H9 (cell line): ENCODE results near the gene ACP4. TPM values are rescaled to one million over a fixed set of nuclear protein-coding genes. Genes with fewer than 3 reads are reported as not detected.

Experiments used
- DNase-seq: peaks from one replicate; pipeline ENCODE4 v3.0.0-alpha.2; 2017
- H2AFZ ChIP-seq: one replicate; pipeline ENCODE4 v1.6.1; 2013; ENCODE audit warnings: mild to moderate bottlenecking, low read length, control low read depth, moderate library complexity
- H2AK5ac ChIP-seq: 2 replicates; pipeline ENCODE4 v1.6.1; 2013; ENCODE audit warnings: low read length, control low read depth, mixed read lengths; ENCODE audit not compliant: insufficient read length
- H2BK120ac ChIP-seq: one replicate; pipeline ENCODE4 v1.6.1; 2013; ENCODE audit warnings: low read depth, mild to moderate bottlenecking, low read length, control low read depth, inconsistent platforms; ENCODE audit not compliant: poor library complexity, severe bottlenecking
- H2BK12ac ChIP-seq: 2 replicates; pipeline ENCODE4 v1.6.1; 2013; ENCODE audit warnings: low read length, control low read depth, mixed read lengths, low read depth; ENCODE audit not compliant: insufficient read length
- H2BK15ac ChIP-seq: 2 replicates; pipeline ENCODE4 v1.6.1; 2013; ENCODE audit warnings: low read depth, low read length, control low read depth
- H2BK20ac ChIP-seq: one replicate; pipeline ENCODE4 v1.6.1; 2013; ENCODE audit warnings: low read depth, mild to moderate bottlenecking, low read length, control low read depth, inconsistent platforms; ENCODE audit not compliant: poor library complexity, severe bottlenecking
- H2BK5ac ChIP-seq: 2 replicates; pipeline ENCODE4 v1.6.1; 2013; ENCODE audit warnings: low read length, control low read depth, mixed read lengths; ENCODE audit not compliant: insufficient read length
- H3K14ac ChIP-seq: 2 replicates; pipeline ENCODE4 v1.6.1; 2013; ENCODE audit warnings: low read length, control low read depth; ENCODE audit not compliant: insufficient read depth
- H3K18ac ChIP-seq: 2 replicates; pipeline ENCODE4 v1.6.1; 2013; ENCODE audit warnings: low read depth, mild to moderate bottlenecking, mixed read lengths, low read length, control low read depth; ENCODE audit not compliant: insufficient read length
- H3K23ac ChIP-seq: 2 replicates; pipeline ENCODE4 v1.6.1; 2013; ENCODE audit warnings: low read length, control low read depth, mixed read lengths, low read depth; ENCODE audit not compliant: insufficient read length
- H3K23me2 ChIP-seq: 2 replicates; pipeline ENCODE4 v1.6.1; 2013; ENCODE audit warnings: low read depth, mild to moderate bottlenecking, mixed read lengths, low read length, control low read depth; ENCODE audit not compliant: insufficient read length, poor library complexity, severe bottlenecking
- H3K27ac ChIP-seq: 2 replicates; pipeline ENCODE4 v1.5.1; 2013; ENCODE audit warnings: low read length, control low read depth, mixed read lengths, low read depth; ENCODE audit not compliant: insufficient read length
- H3K27me3 ChIP-seq: 2 replicates; pipeline ENCODE4 v1.6.1; 2013; ENCODE audit warnings: low read length, control low read depth, inconsistent platforms; ENCODE audit not compliant: insufficient read depth
- H3K4ac ChIP-seq: 2 replicates; pipeline ENCODE4 v1.6.1; 2013; ENCODE audit warnings: low read depth, mild to moderate bottlenecking, control low read depth, inconsistent platforms, low read length, moderate library complexity
- H3K4me1 ChIP-seq: 2 replicates; pipeline ENCODE4 v1.6.1; 2013; ENCODE audit warnings: low read length, control low read depth, inconsistent platforms; ENCODE audit not compliant: insufficient read depth
- H3K4me2 ChIP-seq: 2 replicates; pipeline ENCODE4 v1.6.1; 2013; ENCODE audit warnings: low read length, control low read depth, mixed read lengths; ENCODE audit not compliant: insufficient read length, insufficient read depth
- H3K56ac ChIP-seq: 2 replicates; pipeline ENCODE4 v1.6.1; 2013; ENCODE audit warnings: low read depth, mild to moderate bottlenecking, mixed read lengths, low read length, control low read depth; ENCODE audit not compliant: insufficient read length
- H3K79me1 ChIP-seq: 2 replicates; pipeline ENCODE4 v1.6.1; 2013; ENCODE audit warnings: low read depth, mild to moderate bottlenecking, moderate library complexity, low read length, control low read depth, inconsistent platforms; ENCODE audit not compliant: insufficient read depth, poor library complexity, severe bottlenecking
- H3K79me2 ChIP-seq: 2 replicates; pipeline ENCODE4 v1.6.1; 2013; ENCODE audit warnings: low read length, control low read depth, inconsistent platforms; ENCODE audit not compliant: insufficient read depth
- H3K9ac ChIP-seq: 2 replicates; pipeline ENCODE4 v1.6.1; 2013; ENCODE audit warnings: low read length, control low read depth, mixed read lengths; ENCODE audit not compliant: insufficient read length; ENCODE audit errors: extremely low read depth
- H3K9me3 ChIP-seq: one replicate; pipeline ENCODE4 v1.6.1; 2013; ENCODE audit warnings: low read depth, low read length, inconsistent platforms; ENCODE audit not compliant: control insufficient read depth
- H3T11ph ChIP-seq: one replicate; pipeline ENCODE4 v1.6.1; 2013; ENCODE audit warnings: mild to moderate bottlenecking, low read length, control low read depth, inconsistent platforms
- H4K20me1 ChIP-seq: one replicate; pipeline ENCODE4 v1.6.1; 2013; ENCODE audit not compliant: control insufficient read depth, insufficient read length, insufficient read depth
- H4K5ac ChIP-seq: 2 replicates; pipeline ENCODE4 v1.6.1; 2013; ENCODE audit warnings: low read depth, mild to moderate bottlenecking, mixed read lengths, low read length, control low read depth; ENCODE audit not compliant: insufficient read length
- H4K8ac ChIP-seq: replicated peaks from 2 replicates; pipeline ENCODE4 v1.6.1; 2013; ENCODE audit warnings: low read length, control low read depth, mixed read lengths, low read depth; ENCODE audit not compliant: insufficient read length
- H4K91ac ChIP-seq: 2 replicates; pipeline ENCODE4 v1.6.1; 2013; ENCODE audit warnings: low read depth, mild to moderate bottlenecking, moderate library complexity, mixed read lengths, low read length, control low read depth; ENCODE audit not compliant: insufficient read length
- H3K27ac Mint-ChIP-seq, 3 experiments: 2 replicates in 2 of 3; 3 replicates in 1 of 3; pipeline ENCODE4 v1.8.0; 2020 to 2021; ENCODE audit warnings: mixed read lengths in 3 of 3, mild to moderate bottlenecking in 1 of 3, moderate library complexity in 1 of 3
- H3K27me3 Mint-ChIP-seq: 2 replicates; pipeline ENCODE4 v1.8.0; 2021; ENCODE audit warnings: low read depth, mild to moderate bottlenecking, moderate library complexity, mixed read lengths
- H3K36me3 Mint-ChIP-seq, 3 experiments: 2 replicates in 2 of 3; 3 replicates in 1 of 3; pipeline ENCODE4 v1.8.0; 2020 to 2021; ENCODE audit warnings: low read depth in 3 of 3, mixed read lengths in 3 of 3; ENCODE audit not compliant: insufficient read depth in 1 of 3
- H3K4me1 Mint-ChIP-seq, 2 experiments: 2 replicates each; pipeline ENCODE4 v1.8.0; 2020; ENCODE audit warnings: mixed read lengths in 2 of 2
- H3K4me3 Mint-ChIP-seq, 2 experiments: 2 replicates in 1 of 2; 3 replicates in 1 of 2; pipeline ENCODE4 v1.8.0; 2020 to 2021; ENCODE audit warnings: mild to moderate bottlenecking in 2 of 2, mixed read lengths in 2 of 2, moderate library complexity in 1 of 2
- H3K9me3 Mint-ChIP-seq, 2 experiments: 2 replicates in 1 of 2; 3 replicates in 1 of 2; pipeline ENCODE4 v1.8.0; 2020; ENCODE audit warnings: mild to moderate bottlenecking in 2 of 2, mixed read lengths in 2 of 2, moderate library complexity in 1 of 2
- WGBS: extraction: QIAGEN DNeasy Blood & Tissue Kit; methylation state at CpG from one replicate; pipeline ENCODE4 v1.1.7; 2013; ENCODE audit warnings: missing lambda C conversion rate, low lambda C conversion rate, mixed read lengths; ENCODE audit not compliant: insufficient read length; ENCODE audit errors: extremely low coverage; 5-methylcytosine and 5-hydroxymethylcytosine counted together
- total RNA-seq: library from RNA; stranded (reverse); gene quantifications from 2 replicates; pipeline ENCODE4 v1.2.1, GENCODE V29; 2021
- TF ChIP-seq, protein P1 (sequence below): fragments of 200-600 bp; sonication (generic); conservative IDR thresholded peaks from 3 replicates; pipeline ENCODE4 v1.8.0; 2021; ENCODE audit warnings: antibody characterized with exemption, mild to moderate bottlenecking

ACP4 gene
- total RNA-seq, 1 experiment from 2014 or later, result not detected

DNA sequence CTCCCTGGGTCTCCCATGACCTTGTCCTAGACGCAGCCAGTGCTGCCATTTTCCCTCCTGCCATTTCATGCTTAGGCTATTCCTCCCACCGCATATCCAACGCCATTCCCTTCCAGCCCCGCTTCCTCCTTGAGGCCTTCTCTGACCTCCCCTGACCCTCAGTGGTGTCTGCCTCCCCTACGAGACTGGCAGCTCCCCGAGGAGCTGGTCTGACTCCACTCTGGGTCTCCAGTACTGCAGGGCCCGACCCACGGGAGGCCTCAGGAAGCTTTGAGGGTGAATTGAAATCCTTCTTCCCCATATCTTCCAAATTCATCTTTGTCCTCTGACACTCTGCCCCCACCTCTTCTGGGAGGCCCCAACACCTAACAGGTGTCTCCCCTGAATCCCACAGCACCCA lies 42.5 kb downstream of the ACP4 start:
- H2BK15ac ChIP-seq, result no peak overlapping the region
- TF ChIP-seq, protein P1, sequence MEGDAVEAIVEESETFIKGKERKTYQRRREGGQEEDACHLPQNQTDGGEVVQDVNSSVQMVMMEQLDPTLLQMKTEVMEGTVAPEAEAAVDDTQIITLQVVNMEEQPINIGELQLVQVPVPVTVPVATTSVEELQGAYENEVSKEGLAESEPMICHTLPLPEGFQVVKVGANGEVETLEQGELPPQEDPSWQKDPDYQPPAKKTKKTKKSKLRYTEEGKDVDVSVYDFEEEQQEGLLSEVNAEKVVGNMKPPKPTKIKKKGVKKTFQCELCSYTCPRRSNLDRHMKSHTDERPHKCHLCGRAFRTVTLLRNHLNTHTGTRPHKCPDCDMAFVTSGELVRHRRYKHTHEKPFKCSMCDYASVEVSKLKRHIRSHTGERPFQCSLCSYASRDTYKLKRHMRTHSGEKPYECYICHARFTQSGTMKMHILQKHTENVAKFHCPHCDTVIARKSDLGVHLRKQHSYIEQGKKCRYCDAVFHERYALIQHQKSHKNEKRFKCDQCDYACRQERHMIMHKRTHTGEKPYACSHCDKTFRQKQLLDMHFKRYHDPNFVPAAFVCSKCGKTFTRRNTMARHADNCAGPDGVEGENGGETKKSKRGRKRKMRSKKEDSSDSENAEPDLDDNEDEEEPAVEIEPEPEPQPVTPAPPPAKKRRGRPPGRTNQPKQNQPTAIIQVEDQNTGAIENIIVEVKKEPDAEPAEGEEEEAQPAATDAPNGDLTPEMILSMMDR, result no peak
- H3K4ac ChIP-seq, result no peak overlapping the region
- no peak overlapping the region for H2BK20ac ChIP-seq
- no peak overlapping the region for H3K27ac ChIP-seq
- H3K79me1 ChIP-seq, result no peaks in the 10 kb centered on the region
- H3K4me1 ChIP-seq, result no peaks in the 10 kb centered on the region; the same call in 1 of the 2 replicates
- H3K56ac ChIP-seq, result no peak overlapping the region
- no peak overlapping the region for H4K91ac ChIP-seq
- DNase-seq, result no peak
- H3K9me3 ChIP-seq, result no peaks in the 10 kb centered on the region
- no peaks in the 10 kb centered on the region for H3K79me2 ChIP-seq
- no peaks in the 10 kb centered on the region for H4K20me1 ChIP-seq
- Mint-ChIP-seq H3K9me3 (no peaks in the 10 kb centered on the region; a peak in 2 of 5 replicates), H3K27me3 (peaks cover 59% of the 10 kb centered on the region), H3K36me3 (no peaks in the 10 kb centered on the region), H3K27ac (peak overlapping the region in 1 of 3 experiments; percentile 18; a peak in 1 of 7 replicates), H3K4me3 (no peak overlapping the region), H3K4me1 (peaks cover 9 to 27% of the 10 kb centered on the region in 2 experiments)
- WGBS, result no CpG with 5 or more reads among the region's 8 CpGs
- no peak overlapping the region for H2AFZ ChIP-seq
- H3K23ac ChIP-seq, result no peak overlapping the region
- H3K4me2 ChIP-seq, result no peak overlapping the region
- H3K23me2 ChIP-seq, result peaks cover 4% of the 10 kb centered on the region
- H3T11ph ChIP-seq, result no peak overlapping the region
- no peak overlapping the region for H2BK12ac ChIP-seq
- no peak overlapping the region for H3K14ac ChIP-seq
- no peaks in the 10 kb centered on the region; the same call in 1 of the 2 replicates for H3K27me3 ChIP-seq
- H2BK5ac ChIP-seq, result no peak overlapping the region
- no peak overlapping the region for H2AK5ac ChIP-seq
- H3K9ac ChIP-seq, result no peak overlapping the region
- no peak overlapping the region for H3K18ac ChIP-seq
- no peak overlapping the region for H2BK120ac ChIP-seq
- no peak overlapping the region for H4K5ac ChIP-seq
- no peak overlapping the region for H4K8ac ChIP-seq
